GM19452 (cell line): ENCODE measurements around the gene HDAC9.

Experiments
- ATAC-seq: cut with Tn5 transposase; IDR thresholded peaks from one replicate; pipeline ENCODE4 v1.9.1; 2021; ENCODE audit not compliant: unreplicated experiment

The HDAC9 gene

GRCh38 chr7:18552943-18553604 is 57.5 kb downstream of the HDAC9 start:
- no peak for ATAC-seq

- ATAC-seq: no peak
These were observed 58.1 kb downstream of the HDAC9 start for GRCh38 chr7:18553605-18554003.

GRCh38 chr7:18555120-18555519 is 59.6 kb downstream of the HDAC9 start:
- no peak for ATAC-seq

GRCh38 chr7:18555968-18556367 is 60.4 kb downstream of the HDAC9 start:
- no peak for ATAC-seq

GRCh38 chr7:18558503-18558902 is 63.0 kb downstream of the HDAC9 start:
- no peak for ATAC-seq

GRCh38 chr7:18558910-18559309 is 63.4 kb downstream of the HDAC9 start:
- no peak for ATAC-seq

- no peak for ATAC-seq
These were observed 64.2 kb downstream of the HDAC9 start for GRCh38 chr7:18559756-18560155.

GRCh38 chr7:18564779-18565178 is 69.2 kb downstream of the HDAC9 start:
- ATAC-seq: no peak

- no peak for ATAC-seq
These were observed 69.8 kb downstream of the HDAC9 start for GRCh38 chr7:18565337-18565736.

- no peak for ATAC-seq
These were observed 70.7 kb downstream of the HDAC9 start for GRCh38 chr7:18566205-18566604.

- peak; percentile 98 for ATAC-seq
These were observed 71.3 kb downstream of the HDAC9 start for GRCh38 chr7:18566829-18567228.

GRCh38 chr7:18570441-18570840 is 74.9 kb downstream of the HDAC9 start:
- ATAC-seq: no peak

- no peak for ATAC-seq
These were observed 75.4 kb downstream of the HDAC9 start for GRCh38 chr7:18570890-18571478.

- no peak for ATAC-seq
These were observed 76.6 kb downstream of the HDAC9 start for GRCh38 chr7:18572154-18572553.

GRCh38 chr7:18572885-18573284 is 77.3 kb downstream of the HDAC9 start:
- ATAC-seq: no peak

- no peak for ATAC-seq
These were observed 78.1 kb downstream of the HDAC9 start for GRCh38 chr7:18573410-18574234.

GRCh38 chr7:18574235-18574540 is 78.6 kb downstream of the HDAC9 start:
- no peak for ATAC-seq

- no peak for ATAC-seq
These were observed 79.1 kb downstream of the HDAC9 start for GRCh38 chr7:18574676-18575075.

- no peak for ATAC-seq
These were observed 80.3 kb downstream of the HDAC9 start for GRCh38 chr7:18575622-18576572.

- ATAC-seq: no peak
These were observed 81.7 kb downstream of the HDAC9 start for GRCh38 chr7:18577096-18577771.

- ATAC-seq: no peak
These were observed 84.1 kb downstream of the HDAC9 start for GRCh38 chr7:18579698-18580097.
